ENCODE results near the gene CDH4.
"Not testable (repeated sequence)": the region's sequence is repeated elsewhere in the genome, so short reads cannot be mapped to it uniquely, and the experiment has no call there.

CDH4 gene

GRCh38 chr20:61475729-61476128, 223.7 kb downstream of the CDH4 start:
- DNase-seq: no peak

GRCh38 chr20:61476956-61477355, 224.9 kb downstream of the CDH4 start:
- DNase-seq: no peak

GRCh38 chr20:61477451-61477861, 225.4 kb downstream of the CDH4 start:
- DNase-seq: no peak

- no peak for DNase-seq
Observed at GRCh38 chr20:61478094-61478493, 226.0 kb downstream of the CDH4 start.

GRCh38 chr20:61478611-61479305, 226.7 kb downstream of the CDH4 start:
- no peak for DNase-seq

- DNase-seq: not testable (repeated sequence)
Observed at GRCh38 chr20:61479433-61479832, 227.4 kb downstream of the CDH4 start.

GRCh38 chr20:61480158-61480825, 228.2 kb downstream of the CDH4 start:
- DNase-seq: no peak

GRCh38 chr20:61482056-61482887, 230.2 kb downstream of the CDH4 start:
- DNase-seq: peak; percentile 1

- DNase-seq: no peak
Observed at GRCh38 chr20:61482901-61483300, 230.8 kb downstream of the CDH4 start.

GRCh38 chr20:61483336-61484067, 231.4 kb downstream of the CDH4 start:
- no peak for DNase-seq

- DNase-seq: no peak
Observed at GRCh38 chr20:61486198-61486597, 234.1 kb downstream of the CDH4 start.

- no peak for DNase-seq
Observed at GRCh38 chr20:61487346-61487996, 235.4 kb downstream of the CDH4 start.

- no peak for DNase-seq
Observed at GRCh38 chr20:61487997-61488371, 235.9 kb downstream of the CDH4 start.

- no peak for DNase-seq
Observed at GRCh38 chr20:61490721-61491120, 238.7 kb downstream of the CDH4 start.

GRCh38 chr20:61492065-61492464, 240.0 kb downstream of the CDH4 start:
- no peak for DNase-seq

GRCh38 chr20:61493798-61494305, 241.8 kb downstream of the CDH4 start:
- DNase-seq: no peak

- no peak for DNase-seq
Observed at GRCh38 chr20:61494763-61495575, 242.9 kb downstream of the CDH4 start.

GRCh38 chr20:61497029-61497627, 245.1 kb downstream of the CDH4 start:
- no peak for DNase-seq

- DNase-seq: peak; percentile 1
Observed at GRCh38 chr20:61499859-61500554, 247.9 kb downstream of the CDH4 start.

- DNase-seq: no peak
Observed at GRCh38 chr20:61500791-61501321, 248.8 kb downstream of the CDH4 start.

Data from NCI-H748 treated with DMSO at 0.1 percent for 48 hours (cell line).